ENCODE measurements around the gene ANO9. TPM values are rescaled to one million over a fixed set of nuclear protein-coding genes. Genes with fewer than 3 reads are reported as not detected.
"Not testable (repeated sequence)": the region's sequence is repeated elsewhere in the genome, so short reads cannot be mapped to it uniquely, and the experiment has no call there.

The ANO9 gene
- total RNA-seq, 1 donor from 2014 or later: not detected

DNA sequence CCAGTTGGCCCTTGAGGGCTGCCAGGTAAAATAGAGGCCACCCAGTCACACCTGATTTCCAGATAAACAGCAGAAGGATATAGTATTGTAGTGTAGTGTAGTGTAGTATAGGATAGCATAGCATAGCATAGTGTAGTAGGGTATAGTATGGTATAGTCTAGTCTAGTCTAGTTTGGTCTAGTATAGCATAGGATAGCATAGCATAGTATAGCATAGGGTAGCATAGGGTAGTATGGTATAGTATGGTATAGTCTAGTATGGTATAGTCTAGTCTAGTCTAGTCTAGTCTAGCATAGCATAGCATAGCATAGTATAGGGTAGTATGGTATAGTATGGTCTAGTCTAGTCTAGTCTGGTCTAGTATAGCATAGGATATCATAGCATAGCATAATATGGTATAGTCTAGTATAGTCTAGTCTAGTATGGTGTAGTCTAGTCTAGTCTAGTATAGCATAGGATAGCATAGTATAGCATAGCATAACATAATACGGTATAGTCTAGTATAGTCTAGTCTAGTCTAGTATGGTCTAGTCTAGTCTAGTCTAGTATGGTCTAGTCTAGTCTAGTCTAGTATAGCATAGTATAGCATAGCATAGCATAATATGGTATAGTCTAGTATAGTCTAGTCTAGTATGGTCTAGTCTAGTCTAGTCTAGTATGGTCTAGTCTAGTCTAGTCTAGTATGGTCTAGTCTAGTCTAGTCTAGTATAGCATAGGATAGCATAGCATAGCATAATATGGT, 6.6 kb downstream of the ANO9 start:
- H3K4me1 ChIP-seq (ENCODE audit: control insufficient read depth in 3 of 3, insufficient read depth in 3 of 3, low read length in 3 of 3); H3K9ac ChIP-seq (ENCODE audit: low read depth in 1 of 3, low read length in 3 of 3); H3K36me3 ChIP-seq (ENCODE audit: control insufficient read depth in 3 of 3, insufficient read depth in 3 of 3, low read length in 3 of 3); H3K4me3 ChIP-seq (ENCODE audit: low read length in 3 of 3); H3K9me3 ChIP-seq (ENCODE audit: control insufficient read depth in 3 of 3, low read length in 3 of 3); H3K27ac ChIP-seq (ENCODE audit: low read depth, low read length): not testable (repeated sequence)
- H3K27me3 ChIP-seq (ENCODE audit: control insufficient read depth in 3 of 3, insufficient read depth in 3 of 3, low read length in 3 of 3): peaks cover 21 to 37% (median 36%) of the 10 kb centered on the region in 3 donors

DNA sequence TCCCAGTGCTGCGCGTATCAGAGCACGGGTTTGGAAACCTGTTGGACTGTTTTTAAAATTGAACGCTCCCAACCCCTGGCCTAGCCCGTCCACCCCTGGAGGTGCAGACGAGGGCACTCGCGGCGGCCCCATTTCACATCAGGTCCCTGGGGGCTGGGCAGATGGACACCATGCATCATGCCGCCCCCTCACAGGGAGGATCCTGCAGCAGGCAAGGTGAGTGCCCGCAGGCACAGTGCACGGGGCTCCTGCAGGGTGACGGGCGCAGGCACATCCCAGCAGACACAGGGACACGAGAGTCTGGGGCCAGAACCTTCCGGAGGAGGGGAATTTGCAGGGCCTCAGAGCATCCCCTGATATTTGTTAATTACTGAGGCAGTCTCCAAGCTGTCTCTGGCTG, 7.3 kb downstream of the ANO9 start:
- Histone ChIP-seq H3K27me3 (ENCODE audit: control insufficient read depth in 3 of 3, insufficient read depth in 3 of 3, low read length in 3 of 3) (peaks cover 14 to 31% (median 30%) of the 10 kb centered on the region in 3 donors), H3K9me3 (ENCODE audit: control insufficient read depth in 3 of 3, low read length in 3 of 3) (no peaks in the 10 kb centered on the region), H3K27ac (ENCODE audit: low read depth, low read length) (no peak overlapping the region), H3K4me3 (ENCODE audit: low read length in 3 of 3) (no peak overlapping the region), H3K36me3 (ENCODE audit: control insufficient read depth in 3 of 3, insufficient read depth in 3 of 3, low read length in 3 of 3) (no peaks in the 10 kb centered on the region), H3K4me1 (ENCODE audit: control insufficient read depth in 3 of 3, insufficient read depth in 3 of 3, low read length in 3 of 3) (no peaks in the 10 kb centered on the region), H3K9ac (ENCODE audit: low read depth in 1 of 3, low read length in 3 of 3) (no peak overlapping the region)

DNA sequence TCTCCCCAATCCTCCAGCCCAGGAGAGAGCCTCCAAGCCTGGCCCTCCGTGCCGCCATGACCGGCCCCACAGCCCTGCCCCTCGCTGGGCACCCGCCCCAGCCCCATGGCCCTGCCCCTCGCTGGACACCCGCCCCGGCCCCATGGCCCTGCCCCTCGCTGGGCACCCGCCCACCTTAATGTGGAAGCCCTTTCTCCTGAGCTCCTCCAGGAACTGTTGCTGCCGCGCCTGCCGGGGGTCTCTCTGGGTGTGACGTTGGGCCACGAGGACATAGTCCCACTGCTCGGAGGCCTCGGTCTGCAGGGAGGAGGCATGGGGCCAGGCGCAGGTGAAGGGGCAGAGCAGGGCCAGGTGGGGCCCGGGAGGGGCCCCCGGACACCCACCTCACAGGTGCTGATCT, 8.2 kb downstream of the ANO9 start:
- H3K4me3 ChIP-seq (ENCODE audit: low read length in 3 of 3): no peak overlapping the region
- no peaks in the 10 kb centered on the region for H3K36me3 ChIP-seq (ENCODE audit: control insufficient read depth in 3 of 3, insufficient read depth in 3 of 3, low read length in 3 of 3)
- H3K9me3 ChIP-seq (ENCODE audit: control insufficient read depth in 3 of 3, low read length in 3 of 3): no peaks in the 10 kb centered on the region
- no peak overlapping the region for H3K9ac ChIP-seq (ENCODE audit: low read depth in 1 of 3, low read length in 3 of 3)
- no peak overlapping the region for H3K27ac ChIP-seq (ENCODE audit: low read depth, low read length)
- H3K4me1 ChIP-seq (ENCODE audit: control insufficient read depth in 3 of 3, insufficient read depth in 3 of 3, low read length in 3 of 3): no peaks in the 10 kb centered on the region
- H3K27me3 ChIP-seq (ENCODE audit: control insufficient read depth in 3 of 3, insufficient read depth in 3 of 3, low read length in 3 of 3): peaks cover 11 to 35% (median 28%) of the 10 kb centered on the region in 3 donors

DNA sequence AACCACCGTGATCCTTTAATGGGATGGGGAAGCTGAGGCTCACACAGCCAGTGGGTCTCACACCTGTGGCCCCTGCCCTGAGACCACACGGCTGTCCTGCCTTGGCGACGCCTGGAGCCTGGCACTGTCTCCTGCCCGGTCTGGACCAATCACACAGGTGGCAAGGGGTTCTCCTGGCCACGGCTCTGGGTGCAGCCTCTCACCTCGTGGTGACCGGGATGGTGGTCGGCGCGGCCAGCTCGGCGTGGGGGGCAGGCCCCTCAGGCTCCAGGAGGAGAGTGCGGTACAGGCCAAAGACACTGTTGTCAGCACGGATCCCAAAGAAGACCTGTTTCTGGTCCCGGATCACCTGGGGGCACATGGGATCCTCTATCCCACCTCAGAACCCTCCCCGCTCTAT, 8.7 kb downstream of the ANO9 start:
- no peak overlapping the region for H3K9ac ChIP-seq (ENCODE audit: low read depth in 1 of 3, low read length in 3 of 3)
- H3K27me3 ChIP-seq (ENCODE audit: control insufficient read depth in 3 of 3, insufficient read depth in 3 of 3, low read length in 3 of 3): peaks cover 7 to 34% (median 25%) of the 10 kb centered on the region in 3 donors

DNA sequence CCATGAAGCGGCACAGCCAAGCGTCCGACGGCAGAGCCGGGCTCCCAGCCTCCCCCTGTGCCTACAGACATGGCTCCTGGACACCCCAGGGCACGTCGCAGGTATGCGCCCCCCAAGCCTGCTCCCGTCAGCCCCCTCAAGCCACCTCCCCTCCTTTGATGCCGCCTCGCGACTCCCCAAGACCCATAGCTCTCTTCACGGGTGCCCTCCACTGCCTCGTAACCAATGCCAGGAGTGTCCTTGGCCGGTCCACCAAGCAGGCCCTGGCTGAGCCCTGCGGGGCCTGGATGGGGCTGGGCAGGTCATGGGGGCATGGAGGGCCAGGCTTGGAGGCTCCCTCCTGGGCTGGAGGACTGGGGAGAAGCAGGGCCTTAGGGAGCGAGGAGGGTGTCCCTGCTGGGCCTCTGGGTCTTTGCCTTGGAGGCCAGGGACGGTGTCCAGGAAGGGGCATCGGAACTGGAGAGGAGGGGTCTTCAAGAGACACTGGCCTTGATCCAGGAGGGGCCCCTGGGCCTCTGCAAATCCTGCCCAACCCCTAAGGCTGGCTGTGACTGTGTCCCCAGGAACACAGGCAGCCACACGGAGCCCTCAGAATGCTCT, 9.2 kb downstream of the ANO9 start:
- no peaks in the 10 kb centered on the region for H3K4me1 ChIP-seq (ENCODE audit: control insufficient read depth in 3 of 3, insufficient read depth in 3 of 3, low read length in 3 of 3)
- no peaks in the 10 kb centered on the region for H3K9me3 ChIP-seq (ENCODE audit: control insufficient read depth in 3 of 3, low read length in 3 of 3)
- no peak overlapping the region for H3K9ac ChIP-seq (ENCODE audit: low read depth in 1 of 3, low read length in 3 of 3)
- H3K27me3 ChIP-seq (ENCODE audit: control insufficient read depth in 3 of 3, insufficient read depth in 3 of 3, low read length in 3 of 3): peaks cover 5 to 32% (median 20%) of the 10 kb centered on the region in 3 donors
- H3K27ac ChIP-seq (ENCODE audit: low read depth, low read length): no peak overlapping the region
- no peaks in the 10 kb centered on the region for H3K36me3 ChIP-seq (ENCODE audit: control insufficient read depth in 3 of 3, insufficient read depth in 3 of 3, low read length in 3 of 3)
- H3K4me3 ChIP-seq (ENCODE audit: low read length in 3 of 3): no peak overlapping the region

More for the DNA sequence above, 8.7 kb downstream of the ANO9 start:
- Histone ChIP-seq H3K36me3 (ENCODE audit: control insufficient read depth in 3 of 3, insufficient read depth in 3 of 3, low read length in 3 of 3) (no peaks in the 10 kb centered on the region), H3K4me1 (ENCODE audit: control insufficient read depth in 3 of 3, insufficient read depth in 3 of 3, low read length in 3 of 3) (no peaks in the 10 kb centered on the region), H3K4me3 (ENCODE audit: low read length in 3 of 3) (no peak overlapping the region), H3K27ac (ENCODE audit: low read depth, low read length) (no peak overlapping the region), H3K9me3 (ENCODE audit: control insufficient read depth in 3 of 3, low read length in 3 of 3) (no peaks in the 10 kb centered on the region)

DNA sequence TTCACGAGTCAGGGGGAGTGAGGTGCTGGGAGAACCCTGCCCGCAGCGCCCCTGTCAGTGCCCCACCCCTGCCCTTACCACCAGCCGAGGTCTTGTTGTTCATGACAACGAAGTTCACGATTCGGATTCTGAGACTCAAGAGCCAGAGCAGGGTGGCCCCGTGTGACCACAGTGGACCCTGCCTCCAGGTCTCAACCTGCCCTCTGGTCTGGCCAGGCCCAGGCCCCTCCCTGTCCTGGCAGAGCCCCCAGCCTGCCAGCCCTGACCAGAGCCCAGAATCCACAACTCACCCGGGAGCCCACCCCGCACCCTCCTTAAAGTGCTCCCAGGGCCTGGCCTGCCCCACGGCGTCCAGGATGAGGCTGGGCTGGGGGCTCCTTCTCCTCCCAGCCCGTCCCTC, 9.9 kb downstream of the ANO9 start:
- H3K4me3 ChIP-seq (ENCODE audit: low read length in 3 of 3): no peak overlapping the region
- peaks cover 0 to 29% (median 14%) of the 10 kb centered on the region in 3 donors for H3K27me3 ChIP-seq (ENCODE audit: control insufficient read depth in 3 of 3, insufficient read depth in 3 of 3, low read length in 3 of 3)
- H3K27ac ChIP-seq (ENCODE audit: low read depth, low read length): no peak overlapping the region
- H3K4me1 ChIP-seq (ENCODE audit: control insufficient read depth in 3 of 3, insufficient read depth in 3 of 3, low read length in 3 of 3): no peaks in the 10 kb centered on the region
- no peak overlapping the region for H3K9ac ChIP-seq (ENCODE audit: low read depth in 1 of 3, low read length in 3 of 3)
- H3K36me3 ChIP-seq (ENCODE audit: control insufficient read depth in 3 of 3, insufficient read depth in 3 of 3, low read length in 3 of 3): no peaks in the 10 kb centered on the region
- H3K9me3 ChIP-seq (ENCODE audit: control insufficient read depth in 3 of 3, low read length in 3 of 3): no peaks in the 10 kb centered on the region

DNA sequence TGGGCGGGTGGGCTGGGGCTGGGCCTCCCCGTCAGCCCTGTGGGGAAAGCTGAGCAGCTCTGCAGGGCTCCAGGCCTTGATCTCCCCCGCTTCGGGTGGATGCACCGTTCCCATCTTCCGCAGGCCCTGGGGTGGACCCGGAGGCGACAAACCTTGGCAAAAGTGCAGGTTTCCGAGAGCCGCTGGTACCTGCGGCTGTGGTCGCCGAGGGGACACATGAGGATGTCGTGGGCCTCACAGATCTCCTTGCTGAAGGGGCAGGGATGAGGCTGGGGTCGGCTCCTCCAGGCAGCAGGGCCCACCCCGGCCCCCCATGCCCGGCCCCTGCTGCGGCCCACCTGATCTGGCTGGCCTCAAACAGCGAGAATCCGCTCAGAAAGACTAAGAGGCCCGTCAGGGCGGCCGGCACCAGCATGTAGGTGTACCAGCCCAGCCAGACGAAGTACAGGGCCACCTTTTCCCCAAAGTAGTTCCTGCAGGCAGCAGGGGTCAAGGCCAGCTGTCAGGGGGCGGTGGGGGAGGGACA, 11.8 kb downstream of the ANO9 start:
- Histone ChIP-seq H3K4me1 (ENCODE audit: control insufficient read depth in 3 of 3, insufficient read depth in 3 of 3, low read length in 3 of 3) (no peaks in the 10 kb centered on the region), H3K9ac (ENCODE audit: low read depth in 1 of 3, low read length in 3 of 3) (no peak overlapping the region), H3K27me3 (ENCODE audit: control insufficient read depth in 3 of 3, insufficient read depth in 3 of 3, low read length in 3 of 3) (peaks cover 0 to 28% (median 16%) of the 10 kb centered on the region in 3 donors), H3K27ac (ENCODE audit: low read depth, low read length) (no peak overlapping the region), H3K9me3 (ENCODE audit: control insufficient read depth in 3 of 3, low read length in 3 of 3) (no peaks in the 10 kb centered on the region), H3K4me3 (ENCODE audit: low read length in 3 of 3) (no peak overlapping the region), H3K36me3 (ENCODE audit: control insufficient read depth in 3 of 3, insufficient read depth in 3 of 3, low read length in 3 of 3) (no peaks in the 10 kb centered on the region)

DNA sequence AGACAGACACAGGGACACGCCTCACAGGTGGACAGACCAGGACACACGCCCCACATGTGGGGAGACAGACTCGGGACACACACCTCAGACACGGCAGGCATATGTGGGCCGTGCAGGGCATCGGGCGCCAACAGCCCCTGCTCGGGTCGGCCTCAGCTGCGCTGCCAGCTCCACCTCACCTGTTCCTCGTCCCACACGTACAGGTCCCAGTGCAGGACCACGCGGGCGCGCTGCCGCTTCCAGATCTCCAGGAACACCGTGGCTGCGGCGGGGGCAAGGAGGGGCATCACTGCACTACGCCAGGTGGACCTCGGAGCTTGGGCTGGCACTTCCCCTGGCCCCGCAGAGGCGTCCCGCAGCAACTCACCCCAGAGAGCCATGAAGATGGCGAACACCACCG, 12.4 kb downstream of the ANO9 start:
- no peak overlapping the region for H3K4me3 ChIP-seq (ENCODE audit: low read length in 3 of 3)
- H3K27me3 ChIP-seq (ENCODE audit: control insufficient read depth in 3 of 3, insufficient read depth in 3 of 3, low read length in 3 of 3): peaks cover under 1 to 28% (median 16%) of the 10 kb centered on the region in 3 donors
- no peaks in the 10 kb centered on the region for H3K9me3 ChIP-seq (ENCODE audit: control insufficient read depth in 3 of 3, low read length in 3 of 3)
- no peaks in the 10 kb centered on the region for H3K36me3 ChIP-seq (ENCODE audit: control insufficient read depth in 3 of 3, insufficient read depth in 3 of 3, low read length in 3 of 3)
- no peak overlapping the region for H3K9ac ChIP-seq (ENCODE audit: low read depth in 1 of 3, low read length in 3 of 3)
- no peaks in the 10 kb centered on the region for H3K4me1 ChIP-seq (ENCODE audit: control insufficient read depth in 3 of 3, insufficient read depth in 3 of 3, low read length in 3 of 3)
- H3K27ac ChIP-seq (ENCODE audit: low read depth, low read length): no peak overlapping the region

DNA sequence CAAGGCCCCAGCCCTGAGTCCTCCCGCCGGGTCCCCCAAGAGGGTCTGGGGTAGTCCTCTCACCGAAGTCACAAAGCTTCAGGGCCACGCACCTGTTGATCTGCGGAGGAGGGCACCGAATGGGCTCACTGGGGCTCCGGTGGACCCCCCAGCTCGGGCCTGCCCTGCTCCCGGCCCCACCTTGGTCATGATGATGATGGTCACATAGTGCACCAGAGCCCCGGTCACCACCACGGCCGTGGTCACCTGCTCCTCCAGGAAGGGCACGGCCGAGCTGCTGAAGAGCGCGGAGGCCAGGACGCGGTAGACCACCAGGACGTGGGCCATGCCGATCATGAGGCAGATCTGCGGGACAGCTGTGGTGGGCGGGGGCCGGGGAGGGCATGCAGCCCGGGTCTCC, 13.5 kb downstream of the ANO9 start:
- H3K36me3 ChIP-seq (ENCODE audit: control insufficient read depth in 3 of 3, insufficient read depth in 3 of 3, low read length in 3 of 3): no peaks in the 10 kb centered on the region
- no peak overlapping the region for H3K9ac ChIP-seq (ENCODE audit: low read depth in 1 of 3, low read length in 3 of 3)
- H3K9me3 ChIP-seq (ENCODE audit: control insufficient read depth in 3 of 3, low read length in 3 of 3): no peaks in the 10 kb centered on the region
- no peaks in the 10 kb centered on the region for H3K4me1 ChIP-seq (ENCODE audit: control insufficient read depth in 3 of 3, insufficient read depth in 3 of 3, low read length in 3 of 3)
- no peak overlapping the region for H3K4me3 ChIP-seq (ENCODE audit: low read length in 3 of 3)
- H3K27ac ChIP-seq (ENCODE audit: low read depth, low read length): no peak overlapping the region
- peaks cover 7 to 37% (median 20%) of the 10 kb centered on the region in 3 donors for H3K27me3 ChIP-seq (ENCODE audit: control insufficient read depth in 3 of 3, insufficient read depth in 3 of 3, low read length in 3 of 3)

DNA sequence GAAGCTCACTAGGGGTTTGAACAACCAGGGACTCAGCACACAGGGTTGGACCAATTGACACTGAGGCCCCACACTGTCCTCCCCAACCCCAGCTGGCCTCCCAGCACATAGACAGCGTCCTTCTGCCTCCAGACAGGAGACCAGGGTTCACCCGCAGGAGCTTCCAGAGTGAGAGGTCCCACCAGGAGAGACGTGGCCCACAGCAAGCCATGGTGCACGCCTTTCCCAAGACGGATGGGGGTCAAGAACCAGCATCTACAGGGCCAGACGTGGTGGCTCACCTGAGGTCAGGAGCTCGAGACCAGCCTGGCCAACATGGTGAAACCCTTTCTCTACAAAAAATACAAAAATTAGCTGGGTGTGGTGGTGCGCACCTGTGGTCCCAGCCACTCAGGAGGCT, 15.0 kb downstream of the ANO9 start:
- no peaks in the 10 kb centered on the region for H3K9me3 ChIP-seq (ENCODE audit: control insufficient read depth in 3 of 3, low read length in 3 of 3)
- no peak overlapping the region for H3K4me3 ChIP-seq (ENCODE audit: low read length in 3 of 3)
- H3K9ac ChIP-seq (ENCODE audit: low read depth in 1 of 3, low read length in 3 of 3): no peak overlapping the region
- no peak overlapping the region for H3K27ac ChIP-seq (ENCODE audit: low read depth, low read length)
- no peaks in the 10 kb centered on the region for H3K36me3 ChIP-seq (ENCODE audit: control insufficient read depth in 3 of 3, insufficient read depth in 3 of 3, low read length in 3 of 3)
- peaks cover 7 to 29% (median 18%) of the 10 kb centered on the region in 3 donors for H3K27me3 ChIP-seq (ENCODE audit: control insufficient read depth in 3 of 3, insufficient read depth in 3 of 3, low read length in 3 of 3)
- no peaks in the 10 kb centered on the region for H3K4me1 ChIP-seq (ENCODE audit: control insufficient read depth in 3 of 3, insufficient read depth in 3 of 3, low read length in 3 of 3)

Measured in skeletal muscle tissue (tissue), 4 donors.